GM10266 (cell line): Measurements from ENCODE around the gene UNKL.

Experiments used
- DNase-seq: peaks from one replicate; pipeline ENCODE4 v3.0.0; 2012; ENCODE audit errors: extremely low spot score
- CTCF ChIP-seq: IDR thresholded peaks from 2 replicates; pipeline ENCODE4 v1.5.1; 2012; ENCODE audit warnings: mild to moderate bottlenecking, low read depth; ENCODE audit not compliant: control insufficient read depth, insufficient read depth; ENCODE audit errors: missing control alignments

UNKL gene

GRCh38 chr16:1414532-1415260, at the start of gene UNKL:
Gene UNKL, minus strand, starts transcription at chr16:1414704. Its CDS starts 13 bp downstream, at chr16:1414691.
- no peak for TF ChIP-seq CTCF
- DNase-seq: peak; percentile 98

GRCh38 chr16:1461146-1461545, 46.6 kb upstream of the UNKL start:
- TF ChIP-seq CTCF: no peak
- no peak for DNase-seq

GRCh38 chr16:1460602-1461138, 46.2 kb upstream of the UNKL start:
- no peak for TF ChIP-seq CTCF
- DNase-seq: no peak

- DNase-seq: no peak
- TF ChIP-seq CTCF: no peak
Measured at GRCh38 chr16:1459967-1460366, 45.5 kb upstream of the UNKL start.

GRCh38 chr16:1458977-1459341, 44.5 kb upstream of the UNKL start:
- TF ChIP-seq CTCF: no peak
- peak; percentile 79 for DNase-seq

GRCh38 chr16:1458336-1458976, 44.0 kb upstream of the UNKL start:
- DNase-seq: no peak
- TF ChIP-seq CTCF: no peak

- no peak for TF ChIP-seq CTCF
- no peak for DNase-seq
Measured at GRCh38 chr16:1457489-1458245, 43.2 kb upstream of the UNKL start.
